ENCODE measurements around the gene LDHB.

The LDHB gene

DNA sequence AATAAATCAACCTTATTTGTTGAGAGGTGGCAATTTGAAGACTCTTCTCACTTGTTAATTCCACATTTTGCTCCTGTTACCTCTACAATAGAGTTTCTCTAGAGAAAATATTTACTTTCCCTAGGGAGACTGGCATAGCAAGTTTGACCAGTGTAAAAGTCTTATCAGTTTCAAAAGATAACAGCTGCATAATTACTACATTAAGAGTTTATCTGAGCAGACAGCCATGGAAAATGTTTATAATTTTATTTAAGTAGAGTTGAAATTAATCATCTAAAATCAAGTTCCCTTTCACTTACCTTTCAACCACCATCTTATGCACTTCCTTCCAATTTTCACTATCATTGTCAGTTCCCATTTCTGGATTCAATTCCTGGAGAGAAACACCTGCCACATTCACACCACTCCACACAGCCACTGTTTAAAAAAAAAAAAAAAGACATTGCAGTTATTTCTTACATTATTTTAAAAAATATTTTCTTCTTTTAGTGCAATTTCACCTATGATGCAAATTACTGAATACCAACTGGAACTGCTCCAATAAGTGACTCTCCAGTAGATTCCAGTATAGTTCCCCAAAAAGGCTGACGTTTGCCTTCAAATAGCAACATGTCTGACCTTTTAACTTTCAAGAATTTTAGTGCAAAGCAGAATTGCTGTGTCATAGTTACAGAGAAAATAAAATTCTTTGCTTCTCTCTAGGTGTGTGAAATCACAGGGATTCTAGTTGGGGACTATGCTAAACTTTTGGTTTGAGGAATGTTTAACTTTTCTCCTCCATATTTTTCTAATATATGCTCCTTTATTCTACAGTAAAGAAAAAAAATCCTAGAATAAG is 19.4 kb downstream of the LDHB start:
- Histone ChIP-seq H3K27ac (ENCODE audit: low read depth, low read length) (no peak overlapping the region), H3K27me3 (ENCODE audit: control insufficient read depth in 1 of 2, insufficient read depth in 2 of 2, low read length in 2 of 2) (no peaks in the 10 kb centered on the region), H3K9me3 (ENCODE audit: low read length) (no peaks in the 10 kb centered on the region), H3K4me3 (ENCODE audit: low read depth in 1 of 2, low read length in 2 of 2) (no peak overlapping the region), H3K36me3 (ENCODE audit: insufficient read depth, low read length) (peaks cover 51% of the 10 kb centered on the region), H3K9ac (ENCODE audit: low read length) (no peak overlapping the region), H3K4me1 (ENCODE audit: insufficient read depth, low read length) (no peaks in the 10 kb centered on the region)

DNA sequence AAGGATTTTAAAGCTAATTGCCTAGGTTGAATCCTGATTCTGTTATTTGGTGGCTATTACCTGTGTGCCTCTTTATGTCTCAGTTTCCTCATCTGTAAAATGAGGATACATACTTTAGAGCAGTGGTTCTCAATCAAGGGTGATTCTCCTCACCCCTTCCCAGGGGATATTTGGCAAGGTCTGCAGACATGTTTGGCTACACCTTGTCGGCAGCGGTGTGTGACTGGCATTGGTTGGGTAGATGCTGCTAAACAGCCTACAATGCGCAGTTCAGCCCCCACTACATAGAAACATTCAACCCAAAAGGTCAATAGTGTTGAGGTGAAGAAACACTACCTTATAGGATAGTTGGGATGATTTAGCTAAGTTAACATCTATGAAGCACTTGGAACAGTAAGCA is 23.4 kb downstream of the LDHB start:
- peaks cover 23% of the 10 kb centered on the region for H3K36me3 ChIP-seq (ENCODE audit: insufficient read depth, low read length)
- no peak overlapping the region for H3K9ac ChIP-seq (ENCODE audit: low read length)

DNA sequence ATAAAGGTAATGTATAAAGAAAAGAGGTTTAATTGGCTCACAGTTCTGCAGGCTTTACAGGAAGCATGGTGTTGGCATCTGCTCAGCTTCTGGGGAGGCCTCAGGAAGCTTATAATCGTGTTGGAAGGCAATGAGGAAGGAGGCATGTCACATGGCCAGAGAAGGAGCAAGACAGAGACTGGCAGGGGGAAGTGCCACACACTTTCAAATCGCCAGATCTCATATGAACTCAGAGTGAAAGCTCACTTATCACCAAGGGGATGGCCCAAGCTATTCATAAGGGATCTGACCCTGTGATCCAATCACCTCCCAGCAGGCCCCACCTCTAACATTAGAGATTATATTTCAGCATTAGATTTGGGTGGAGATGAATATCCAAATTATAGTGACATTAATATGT is 26.3 kb downstream of the LDHB start:
- no peaks in the 10 kb centered on the region for H3K4me1 ChIP-seq (ENCODE audit: insufficient read depth, low read length)
- no peak overlapping the region for H3K4me3 ChIP-seq (ENCODE audit: low read depth in 1 of 2, low read length in 2 of 2)
- no peak overlapping the region for H3K27ac ChIP-seq (ENCODE audit: low read depth, low read length)
- no peaks in the 10 kb centered on the region for H3K9me3 ChIP-seq (ENCODE audit: low read length)
- H3K27me3 ChIP-seq (ENCODE audit: control insufficient read depth in 1 of 2, insufficient read depth in 2 of 2, low read length in 2 of 2) = no peaks in the 10 kb centered on the region
- peaks cover 17% of the 10 kb centered on the region for H3K36me3 ChIP-seq (ENCODE audit: insufficient read depth, low read length)
- no peak overlapping the region for H3K9ac ChIP-seq (ENCODE audit: low read length)

More for the DNA sequence above, 23.4 kb downstream of the LDHB start:
- Histone ChIP-seq H3K27me3 (ENCODE audit: control insufficient read depth in 1 of 2, insufficient read depth in 2 of 2, low read length in 2 of 2) (no peaks in the 10 kb centered on the region), H3K27ac (ENCODE audit: low read depth, low read length) (no peak overlapping the region), H3K4me1 (ENCODE audit: insufficient read depth, low read length) (no peaks in the 10 kb centered on the region), H3K9me3 (ENCODE audit: low read length) (no peaks in the 10 kb centered on the region), H3K4me3 (ENCODE audit: low read depth in 1 of 2, low read length in 2 of 2) (no peak overlapping the region)

DNA sequence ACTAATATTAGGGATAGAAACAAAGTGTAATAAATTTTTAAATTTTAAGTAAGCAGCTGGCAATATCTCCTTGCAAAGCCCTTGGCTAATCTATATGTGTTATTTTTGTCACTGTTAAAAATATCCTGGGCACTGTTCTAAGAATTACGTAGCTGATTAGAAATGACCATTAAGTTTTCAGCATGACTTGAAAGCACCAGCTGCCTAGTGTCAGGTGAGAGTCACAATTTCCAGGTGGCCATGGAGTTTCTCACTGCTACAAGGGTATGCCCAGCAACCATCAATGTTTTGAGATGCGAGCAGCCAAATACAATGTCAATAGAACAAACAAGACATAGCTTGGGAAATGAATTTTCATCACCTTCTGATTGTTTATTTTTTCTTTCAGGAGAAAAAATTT is 29.7 kb downstream of the LDHB start:
- H3K9me3 ChIP-seq (ENCODE audit: low read length) = no peaks in the 10 kb centered on the region
- H3K27ac ChIP-seq (ENCODE audit: low read depth, low read length) = no peak overlapping the region
- H3K36me3 ChIP-seq (ENCODE audit: insufficient read depth, low read length) = no peaks in the 10 kb centered on the region
- H3K4me3 ChIP-seq (ENCODE audit: low read depth in 1 of 2, low read length in 2 of 2) = no peak overlapping the region
- H3K4me1 ChIP-seq (ENCODE audit: insufficient read depth, low read length) = no peaks in the 10 kb centered on the region
- H3K9ac ChIP-seq (ENCODE audit: low read length) = no peak overlapping the region
- no peaks in the 10 kb centered on the region for H3K27me3 ChIP-seq (ENCODE audit: control insufficient read depth in 1 of 2, insufficient read depth in 2 of 2, low read length in 2 of 2)

DNA sequence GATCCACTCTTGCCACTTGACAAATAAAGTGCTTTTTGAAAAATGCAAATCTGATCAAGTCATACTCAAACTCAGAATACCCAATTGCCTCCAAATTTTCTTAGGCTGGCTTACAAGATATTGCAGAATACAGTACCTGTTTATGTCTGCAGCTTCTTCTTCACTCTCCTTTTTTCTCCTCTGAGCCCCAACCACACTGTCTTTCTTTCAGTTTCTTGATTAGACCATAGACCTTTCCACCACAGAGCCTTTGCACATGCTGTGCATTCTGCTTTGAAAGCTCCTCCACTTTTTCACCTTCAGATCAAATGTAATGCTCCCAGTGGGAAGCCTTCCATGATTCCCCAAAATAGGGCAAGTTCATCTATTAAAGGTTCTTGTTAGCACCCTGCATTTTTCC is 39.1 kb downstream of the LDHB start:
- H3K9me3 ChIP-seq (ENCODE audit: low read length) = no peaks in the 10 kb centered on the region
- H3K4me3 ChIP-seq (ENCODE audit: low read depth in 1 of 2, low read length in 2 of 2) = no peak overlapping the region
- H3K27me3 ChIP-seq (ENCODE audit: control insufficient read depth in 1 of 2, insufficient read depth in 2 of 2, low read length in 2 of 2) = no peaks in the 10 kb centered on the region
- no peaks in the 10 kb centered on the region for H3K4me1 ChIP-seq (ENCODE audit: insufficient read depth, low read length)
- no peak overlapping the region for H3K9ac ChIP-seq (ENCODE audit: low read length)
- H3K36me3 ChIP-seq (ENCODE audit: insufficient read depth, low read length) = no peaks in the 10 kb centered on the region
- H3K27ac ChIP-seq (ENCODE audit: low read depth, low read length) = no peak overlapping the region

DNA sequence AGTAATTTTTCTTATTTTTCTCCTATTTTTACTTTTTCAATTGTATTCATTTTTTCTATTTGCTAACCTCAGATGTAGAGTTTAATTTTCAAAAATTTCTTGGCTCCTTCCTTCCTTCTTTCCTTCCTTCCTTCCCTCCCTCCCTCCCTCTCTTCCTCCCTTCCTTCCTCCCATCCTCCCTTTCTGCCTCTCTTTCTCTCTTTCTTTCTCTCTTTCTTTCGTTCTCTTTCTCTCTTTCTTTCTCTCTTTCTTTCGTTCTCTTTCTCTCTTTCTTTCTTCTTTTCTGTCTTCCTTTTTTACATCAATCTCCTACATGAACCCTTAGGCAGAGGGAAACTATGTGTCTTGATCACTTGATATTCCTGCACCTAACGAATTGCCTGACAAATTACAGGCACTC is 40.6 kb downstream of the LDHB start:
- Histone ChIP-seq H3K9me3 (ENCODE audit: low read length) (no peaks in the 10 kb centered on the region), H3K4me1 (ENCODE audit: insufficient read depth, low read length) (no peaks in the 10 kb centered on the region), H3K9ac (ENCODE audit: low read length) (no peak overlapping the region), H3K4me3 (ENCODE audit: low read depth in 1 of 2, low read length in 2 of 2) (no peak overlapping the region), H3K36me3 (ENCODE audit: insufficient read depth, low read length) (no peaks in the 10 kb centered on the region), H3K27me3 (ENCODE audit: control insufficient read depth in 1 of 2, insufficient read depth in 2 of 2, low read length in 2 of 2) (no peaks in the 10 kb centered on the region), H3K27ac (ENCODE audit: low read depth, low read length) (no peak overlapping the region)

DNA sequence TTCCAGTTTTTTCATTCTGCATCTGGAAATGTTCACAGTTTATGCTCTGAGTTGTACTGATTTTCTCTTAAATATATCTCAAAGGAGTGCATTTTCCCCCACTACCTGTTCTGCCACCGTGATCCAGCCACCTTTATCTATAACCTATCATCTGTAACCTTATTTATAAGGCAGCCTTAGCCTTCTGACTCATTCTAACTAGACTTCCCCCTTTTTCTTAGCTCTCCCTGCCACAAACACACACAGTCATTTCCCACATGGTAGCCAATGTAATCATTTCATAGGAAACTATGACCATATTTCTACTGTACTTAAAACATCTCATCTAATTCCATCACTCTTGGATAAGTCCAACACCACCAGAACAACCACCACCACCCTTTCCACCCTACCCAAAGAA is 42.2 kb downstream of the LDHB start:
- H3K9ac ChIP-seq (ENCODE audit: low read length) = no peak overlapping the region
- H3K4me3 ChIP-seq (ENCODE audit: low read depth in 1 of 2, low read length in 2 of 2) = no peak overlapping the region
- H3K36me3 ChIP-seq (ENCODE audit: insufficient read depth, low read length) = no peaks in the 10 kb centered on the region
- H3K4me1 ChIP-seq (ENCODE audit: insufficient read depth, low read length) = no peaks in the 10 kb centered on the region
- H3K27me3 ChIP-seq (ENCODE audit: control insufficient read depth in 1 of 2, insufficient read depth in 2 of 2, low read length in 2 of 2) = no peaks in the 10 kb centered on the region
- no peak overlapping the region for H3K27ac ChIP-seq (ENCODE audit: low read depth, low read length)
- H3K9me3 ChIP-seq (ENCODE audit: low read length) = no peaks in the 10 kb centered on the region

DNA sequence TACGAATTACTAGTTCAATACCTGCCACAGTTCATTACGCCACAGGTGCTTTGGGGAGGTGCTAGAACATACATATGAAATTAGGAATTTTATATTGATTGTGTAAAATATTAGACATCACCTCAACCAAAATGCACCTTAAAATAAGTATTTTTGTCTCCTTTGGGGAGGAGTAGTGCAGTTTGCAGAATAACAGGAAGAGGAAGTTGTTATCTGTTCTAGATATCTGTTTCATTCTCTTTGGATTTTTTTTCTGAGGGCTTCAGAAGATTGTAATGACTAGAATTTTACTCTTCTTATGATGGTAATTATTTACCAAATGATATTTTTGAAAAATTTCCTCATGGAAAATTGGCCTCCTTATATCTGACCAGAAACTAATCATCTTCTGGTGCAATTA is 43.1 kb downstream of the LDHB start:
- no peaks in the 10 kb centered on the region for H3K36me3 ChIP-seq (ENCODE audit: insufficient read depth, low read length)
- H3K4me3 ChIP-seq (ENCODE audit: low read depth in 1 of 2, low read length in 2 of 2) = no peak overlapping the region
- H3K4me1 ChIP-seq (ENCODE audit: insufficient read depth, low read length) = no peaks in the 10 kb centered on the region
- H3K9ac ChIP-seq (ENCODE audit: low read length) = no peak overlapping the region
- no peaks in the 10 kb centered on the region for H3K27me3 ChIP-seq (ENCODE audit: control insufficient read depth in 1 of 2, insufficient read depth in 2 of 2, low read length in 2 of 2)
- no peaks in the 10 kb centered on the region for H3K9me3 ChIP-seq (ENCODE audit: low read length)
- no peak overlapping the region for H3K27ac ChIP-seq (ENCODE audit: low read depth, low read length)

DNA sequence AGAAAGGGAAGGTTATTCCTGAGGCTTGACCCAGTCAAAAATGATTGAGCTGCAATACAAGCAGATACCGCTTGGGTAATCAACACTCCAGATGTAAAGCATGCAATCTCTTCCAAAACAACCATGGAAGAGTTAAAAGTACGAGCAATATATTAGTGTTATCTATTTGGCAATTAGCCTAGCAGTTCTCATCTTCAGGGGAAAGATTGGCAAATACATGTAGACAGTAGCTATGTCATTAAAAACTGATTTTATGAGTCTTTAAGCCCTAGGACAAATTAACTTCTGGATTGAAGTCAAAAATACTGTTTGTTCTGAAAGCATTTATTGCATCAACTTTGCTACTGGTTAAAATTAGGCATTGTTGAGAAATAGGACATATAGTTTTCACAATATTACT is 43.7 kb downstream of the LDHB start:
- H3K36me3 ChIP-seq (ENCODE audit: insufficient read depth, low read length) = no peaks in the 10 kb centered on the region
- H3K27ac ChIP-seq (ENCODE audit: low read depth, low read length) = no peak overlapping the region
- H3K4me1 ChIP-seq (ENCODE audit: insufficient read depth, low read length) = no peaks in the 10 kb centered on the region
- H3K9me3 ChIP-seq (ENCODE audit: low read length) = no peaks in the 10 kb centered on the region
- H3K9ac ChIP-seq (ENCODE audit: low read length) = no peak overlapping the region
- H3K27me3 ChIP-seq (ENCODE audit: control insufficient read depth in 1 of 2, insufficient read depth in 2 of 2, low read length in 2 of 2) = no peaks in the 10 kb centered on the region
- no peak overlapping the region for H3K4me3 ChIP-seq (ENCODE audit: low read depth in 1 of 2, low read length in 2 of 2)

DNA sequence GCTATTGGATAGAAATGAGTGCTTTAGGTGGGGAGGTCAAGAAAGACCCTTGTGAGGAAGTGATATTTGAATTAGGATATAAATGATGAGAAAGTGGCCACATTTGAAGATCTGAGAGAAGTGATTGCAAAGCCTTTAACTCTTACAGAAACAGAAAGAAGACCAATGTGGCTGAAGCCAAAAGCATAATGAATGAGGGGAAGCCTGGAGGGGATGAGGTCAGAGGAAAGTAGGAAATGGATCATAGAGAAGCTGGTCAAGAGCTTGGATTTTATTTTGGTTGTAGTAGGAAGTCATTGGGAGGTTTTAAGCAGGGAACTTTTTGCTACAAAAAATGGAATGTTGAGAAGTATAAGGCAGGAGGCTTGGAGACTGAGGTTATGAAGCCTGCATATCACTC is 49.4 kb downstream of the LDHB start:
- Histone ChIP-seq H3K4me1 (ENCODE audit: insufficient read depth, low read length) (no peaks in the 10 kb centered on the region), H3K9ac (ENCODE audit: low read length) (no peak overlapping the region), H3K27me3 (ENCODE audit: control insufficient read depth in 1 of 2, insufficient read depth in 2 of 2, low read length in 2 of 2) (no peaks in the 10 kb centered on the region), H3K4me3 (ENCODE audit: low read depth in 1 of 2, low read length in 2 of 2) (no peak overlapping the region), H3K9me3 (ENCODE audit: low read length) (no peaks in the 10 kb centered on the region), H3K36me3 (ENCODE audit: insufficient read depth, low read length) (no peaks in the 10 kb centered on the region), H3K27ac (ENCODE audit: low read depth, low read length) (no peak overlapping the region)

DNA sequence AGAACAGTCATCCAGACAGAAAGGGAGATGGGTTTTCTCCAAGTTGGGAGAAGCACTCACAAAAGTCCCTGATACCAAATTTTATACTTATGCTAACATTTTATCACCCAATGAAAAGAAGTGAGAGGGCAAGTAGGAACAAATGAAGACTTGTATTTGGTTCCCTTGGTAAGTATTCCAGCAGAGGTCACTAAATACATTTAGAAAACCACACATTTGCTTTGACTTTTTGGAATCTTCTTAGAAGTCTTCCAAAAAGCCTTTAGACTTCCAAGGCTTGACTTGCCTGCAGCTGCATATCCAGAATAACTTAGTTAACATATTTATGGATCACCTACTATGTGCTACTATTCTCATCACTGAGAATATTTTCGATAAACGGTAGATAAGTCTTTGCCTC is 49.9 kb downstream of the LDHB start:
- no peak overlapping the region for H3K4me3 ChIP-seq (ENCODE audit: low read depth in 1 of 2, low read length in 2 of 2)
- H3K27me3 ChIP-seq (ENCODE audit: control insufficient read depth in 1 of 2, insufficient read depth in 2 of 2, low read length in 2 of 2) = no peaks in the 10 kb centered on the region
- no peaks in the 10 kb centered on the region for H3K9me3 ChIP-seq (ENCODE audit: low read length)
- no peak overlapping the region for H3K27ac ChIP-seq (ENCODE audit: low read depth, low read length)
- no peaks in the 10 kb centered on the region for H3K4me1 ChIP-seq (ENCODE audit: insufficient read depth, low read length)
- H3K36me3 ChIP-seq (ENCODE audit: insufficient read depth, low read length) = no peaks in the 10 kb centered on the region
- H3K9ac ChIP-seq (ENCODE audit: low read length) = no peak overlapping the region

DNA sequence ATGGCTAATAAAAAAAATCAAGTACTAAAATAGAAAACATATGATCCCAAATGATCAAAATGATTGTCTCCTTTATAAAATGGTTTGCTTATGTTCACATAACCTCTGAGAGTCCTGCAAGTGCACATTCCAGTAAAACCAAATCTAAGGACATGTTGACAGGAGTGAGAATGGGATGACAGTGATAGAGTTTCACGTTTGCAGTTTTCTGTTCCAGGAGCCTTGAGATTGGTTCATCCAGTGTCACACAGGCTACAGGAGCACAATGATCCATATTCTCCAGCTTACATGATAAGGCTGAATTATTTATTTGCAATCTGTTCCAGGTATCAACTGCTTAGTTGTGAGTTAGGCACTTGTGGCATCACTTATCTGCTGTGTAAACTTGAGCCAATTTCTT is 51.5 kb downstream of the LDHB start:
- H3K9me3 ChIP-seq (ENCODE audit: low read length) = no peaks in the 10 kb centered on the region
- H3K4me1 ChIP-seq (ENCODE audit: insufficient read depth, low read length) = no peaks in the 10 kb centered on the region
- no peak overlapping the region for H3K9ac ChIP-seq (ENCODE audit: low read length)
- H3K4me3 ChIP-seq (ENCODE audit: low read depth in 1 of 2, low read length in 2 of 2) = no peak overlapping the region
- no peak overlapping the region for H3K27ac ChIP-seq (ENCODE audit: low read depth, low read length)
- H3K36me3 ChIP-seq (ENCODE audit: insufficient read depth, low read length) = no peaks in the 10 kb centered on the region
- H3K27me3 ChIP-seq (ENCODE audit: control insufficient read depth in 1 of 2, insufficient read depth in 2 of 2, low read length in 2 of 2) = no peaks in the 10 kb centered on the region
